SK-N-SH (cell line): Measurements from ENCODE around the gene BIRC3. TPM values are rescaled to one million over a fixed set of nuclear protein-coding genes. Genes with fewer than 3 reads are reported as not detected.

Source experiments
- CTCF ChIA-PET: fragments of 300-600, 350-600 bp; formaldehyde crosslinking; extraction: SDS; loops from one replicate; lab custom pipeline; 2021; lab: Yijun Ruan, JAX
- POLR2A ChIA-PET: fragments of 350-600 bp; sonication (Branson Sonifier 250); formaldehyde crosslinking; extraction: SDS; loops from one replicate; lab custom pipeline; 2020; ENCODE audit warnings: antibody characterized with exemption, inconsistent platforms; lab: Yijun Ruan, JAX
- DNase-seq: peaks from one replicate; pipeline ENCODE4 v3.0.0; 2012
- H2AFZ ChIP-seq: fragments of 200-600 bp; sonication (generic); 2 replicates; pipeline ENCODE4 v1.8.1; 2016; ENCODE audit warnings: antibody characterized with exemption, mild to moderate bottlenecking, low read depth
- H3F3A ChIP-seq: fragments of 200-600 bp; sonication (generic); replicated peaks from 2 replicates; pipeline ENCODE3; 2016; ENCODE audit warnings: antibody characterized with exemption, mild to moderate bottlenecking; ENCODE audit not compliant: insufficient read depth
- H3K27ac ChIP-seq, 2 experiments: fragments of 200-500 bp in 1 of 2; fragments of 200-600 bp in 1 of 2; sonication (Bioruptor generic) in 1 of 2; sonication (generic), shearing (Covaris generic) in 1 of 2; 2 replicates each; pipeline versions ENCODE4 v1.5.1 to v1.6.1; 2014 to 2016; ENCODE audit warnings: low read depth in 2 of 2, inconsistent platforms in 1 of 2, low read length in 1 of 2, mild to moderate bottlenecking in 1 of 2, mixed read lengths in 1 of 2
- H3K27me3 ChIP-seq: fragments of 200-600 bp; sonication (generic), shearing (Covaris generic); 2 replicates; pipeline ENCODE4 v1.6.1; 2016; ENCODE audit warnings: mixed run types; ENCODE audit not compliant: insufficient read depth
- H3K36me3 ChIP-seq, 2 experiments: fragments of 200-500 bp in 1 of 2; fragments of 200-600 bp in 1 of 2; sonication (Bioruptor generic) in 1 of 2; sonication (generic) in 1 of 2; replicated peaks in 1 of 2; 2 replicates each; pipeline versions ENCODE3 to v1.5.1; 2014 to 2016; ENCODE audit warnings: low read length in 1 of 2, mild to moderate bottlenecking in 1 of 2; ENCODE audit not compliant: insufficient read depth in 2 of 2, control insufficient read depth in 1 of 2
- H3K4me1 ChIP-seq, 2 experiments: fragments of 200-500 bp in 1 of 2; fragments of 200-600 bp in 1 of 2; sonication (Bioruptor generic) in 1 of 2; sonication (generic), shearing (Covaris generic) in 1 of 2; 2 replicates each; pipeline versions ENCODE4 v1.5.1 to v1.6.1; 2014 to 2016; ENCODE audit warnings: low read depth in 1 of 2, low read length in 1 of 2, mixed run types in 1 of 2; ENCODE audit not compliant: insufficient read depth in 2 of 2, control insufficient read depth in 1 of 2
- H3K4me2 ChIP-seq: fragments of 200-600 bp; sonication (generic), shearing (Covaris generic); 2 replicates; pipeline ENCODE4 v1.6.1; 2017; ENCODE audit warnings: mixed run types
- H3K4me3 ChIP-seq, 2 experiments: fragments of 200-500 bp in 1 of 2; fragments of 200-600 bp in 1 of 2; sonication (Bioruptor generic) in 1 of 2; sonication (generic), shearing (Covaris generic) in 1 of 2; 2 replicates each; pipeline versions ENCODE4 v1.5.1 to v1.8.1; 2014 to 2016; ENCODE audit warnings: low read depth in 2 of 2, inconsistent platforms in 1 of 2, low read length in 1 of 2, mild to moderate bottlenecking in 1 of 2, mixed read lengths in 1 of 2, moderate library complexity in 1 of 2
- H3K79me2 ChIP-seq: fragments of 200-600 bp; sonication (generic); 2 replicates; pipeline ENCODE4 v1.8.1; 2017; ENCODE audit warnings: mild to moderate bottlenecking; ENCODE audit not compliant: insufficient read depth
- H3K9ac ChIP-seq: fragments of 200-600 bp; sonication (generic); 2 replicates; pipeline ENCODE4 v1.6.1; 2017; ENCODE audit warnings: mixed run types
- H3K9me2 ChIP-seq: fragments of 200-600 bp; sonication (generic); 2 replicates; pipeline ENCODE4 v1.6.1; 2017; ENCODE audit warnings: mixed run types
- H3K9me3 ChIP-seq: fragments of 200-600 bp; sonication (generic); 2 replicates; pipeline ENCODE4 v1.6.1; 2017; ENCODE audit warnings: mixed run types, mild to moderate bottlenecking, moderate library complexity
- H4K20me1 ChIP-seq: fragments of 200-600 bp; sonication (generic); 2 replicates; pipeline ENCODE4 v1.6.1; 2017; ENCODE audit warnings: mild to moderate bottlenecking, mixed run types; ENCODE audit not compliant: insufficient read depth
- EP300 ChIP-seq, 2 experiments: IDR thresholded peaks; 2 replicates each; pipeline versions ENCODE4 v1.4.0 to v1.6.1; 2012; ENCODE audit warnings: borderline replicate concordance in 1 of 2, low read depth in 1 of 2, low read length in 1 of 2
- FOXJ3 ChIP-seq: sonication (generic); formaldehyde crosslinking; IDR thresholded peaks from 2 replicates; pipeline ENCODE4 v1.5.1; 2020; ENCODE audit warnings: mild to moderate bottlenecking, missing genetic modification reagents
- GATA2 ChIP-seq: sonication (generic); formaldehyde crosslinking; IDR thresholded peaks from 2 replicates; pipeline ENCODE4 v1.5.0; 2020; ENCODE audit warnings: mild to moderate bottlenecking, missing genetic modification reagents
- JUND ChIP-seq: IDR thresholded peaks from 2 replicates; pipeline ENCODE4 v1.4.0; 2012
- PBX3 ChIP-seq: IDR thresholded peaks from 2 replicates; pipeline ENCODE4; 2012
- POLR2AphosphoS5 ChIP-seq: IDR thresholded peaks from 2 replicates; pipeline ENCODE4 v1.6.1; 2012; ENCODE audit warnings: low read depth, low read length
- RAD21 ChIP-seq: IDR thresholded peaks from 2 replicates; pipeline ENCODE4 v1.6.1; 2012; ENCODE audit warnings: mild to moderate bottlenecking, low read length
- REST ChIP-seq: IDR thresholded peaks from 2 replicates; pipeline ENCODE4 v1.6.1; 2012; ENCODE audit warnings: mild to moderate bottlenecking, low read depth, low read length, moderate library complexity
- RFX5 ChIP-seq: IDR thresholded peaks from 2 replicates; pipeline ENCODE4 v1.6.1; 2012; ENCODE audit warnings: mild to moderate bottlenecking, improper control_type of control experiment, low read length
- RXRA ChIP-seq: IDR thresholded peaks from 2 replicates; pipeline ENCODE4 v1.4.0; 2012; ENCODE audit warnings: low read depth, mild to moderate bottlenecking, borderline replicate concordance
- TCF12 ChIP-seq: IDR thresholded peaks from 2 replicates; pipeline ENCODE4 v1.4.0; 2012
- TEAD4 ChIP-seq: IDR thresholded peaks from 2 replicates; pipeline ENCODE4 v1.4.0; 2012; ENCODE audit warnings: mild to moderate bottlenecking, borderline replicate concordance; ENCODE audit not compliant: insufficient read depth
- USF1 ChIP-seq: IDR thresholded peaks from 2 replicates; pipeline ENCODE4 v1.4.0; 2012; ENCODE audit warnings: low read depth, borderline replicate concordance
- YY1 ChIP-seq: IDR thresholded peaks from 2 replicates; pipeline ENCODE4 v1.4.0; 2012; ENCODE audit warnings: low read depth, mild to moderate bottlenecking
- WGBS: methylation state at CpG from one replicate; pipeline ENCODE4 v1.1.6; 2017; ENCODE audit warnings: low lambda C conversion rate; 5-methylcytosine and 5-hydroxymethylcytosine counted together
- polyA plus RNA-seq, 3 experiments: library from polyadenylated mRNA; depleted of rRNA; stranded (reverse); fragments of >200 nt; gene quantifications; 2 replicates each; pipeline ENCODE4 v1.2.3, GENCODE V29; 2012
- TF ChIP-seq, protein P1 (sequence below): IDR thresholded peaks from 2 replicates; pipeline ENCODE4 v1.4.0; 2012; ENCODE audit warnings: low read depth, borderline replicate concordance

The BIRC3 gene
- polyA plus RNA-seq, 1 of the 3 experiments (the other 2 are of a cell fraction) = 0.46 TPM

- Histone ChIP-seq H3K4me3 (no peak overlapping the region), H3K36me3 (no peaks in the 10 kb centered on the region), H3K4me2 (no peak overlapping the region), H3K27ac (0 out of 4 replicates have a peak overlapping the region, but pooled peaks of 1 of the 2 experiments have one; percentile 17), H3K9ac (no peak overlapping the region), H3K27me3 (no peaks in the 10 kb centered on the region), H3K9me2 (no peaks in the 10 kb centered on the region), H3K9me3 (no peaks in the 10 kb centered on the region), H3K4me1 (peaks cover 10 to 16% of the 10 kb centered on the region in 2 experiments; a peak in 3 of 4 replicates), H4K20me1 (no peaks in the 10 kb centered on the region), H2AFZ (no peak overlapping the region), H3F3A (no peaks in the 10 kb centered on the region), H3K79me2 (no peaks in the 10 kb centered on the region)
- WGBS = 31% methylated on average over 9 of the region's 9 CpGs
- CTCF ChIA-PET = interaction anchor here (1.0 to 4.2 kb wide), 9 partner anchors 8 to 35 kb away, joined by 4 to 21 read pairs (median 6); no protein-coding TSS in a partner anchor
- POLR2A ChIA-PET = no interaction called here
- TF ChIP-seq POLR2AphosphoS5 = no peak
- TF ChIP-seq YY1 = no peak
- peak; percentile 66 for TF ChIP-seq GATA2 (CRISPR knock-in tag)
- no peak for TF ChIP-seq FOXJ3
- peak; percentile 82 for TF ChIP-seq REST
- DNase-seq = no peak
Measured at GRCh38 chr11:102306817-102307726, 10.2 kb upstream of the BIRC3 start.

- Histone ChIP-seq H3K4me2 (no peak overlapping the region), H3K4me3 (no peak overlapping the region), H3K36me3 (no peaks in the 10 kb centered on the region), H3K9me2 (no peaks in the 10 kb centered on the region), H4K20me1 (no peaks in the 10 kb centered on the region), H3K9ac (no peak overlapping the region), H3K4me1 (peaks cover 10 to 16% of the 10 kb centered on the region in 2 experiments; a peak in 3 of 4 replicates), H3K9me3 (no peaks in the 10 kb centered on the region), H2AFZ (no peak overlapping the region), H3K27me3 (no peaks in the 10 kb centered on the region), H3K27ac (no peak overlapping the region), H3F3A (no peaks in the 10 kb centered on the region), H3K79me2 (no peaks in the 10 kb centered on the region)
- CTCF ChIA-PET = interaction anchor here (1.0 to 4.2 kb wide), 6 partner anchors 8 to 34 kb away, joined by 4 to 21 read pairs (median 10); no protein-coding TSS in a partner anchor
- POLR2A ChIA-PET = no interaction called here
- no peak for DNase-seq
- TF ChIP-seq RAD21 = no peak
- no peak for TF ChIP-seq EP300 (IDR thresholded peaks at IDR 0.05; ENCODE audit: borderline replicate concordance in 1 of 2, low read depth in 1 of 2, low read length in 1 of 2)
- TF ChIP-seq JUND = no peak
- TF ChIP-seq RFX5 = no peak
- TF ChIP-seq, protein P1, sequence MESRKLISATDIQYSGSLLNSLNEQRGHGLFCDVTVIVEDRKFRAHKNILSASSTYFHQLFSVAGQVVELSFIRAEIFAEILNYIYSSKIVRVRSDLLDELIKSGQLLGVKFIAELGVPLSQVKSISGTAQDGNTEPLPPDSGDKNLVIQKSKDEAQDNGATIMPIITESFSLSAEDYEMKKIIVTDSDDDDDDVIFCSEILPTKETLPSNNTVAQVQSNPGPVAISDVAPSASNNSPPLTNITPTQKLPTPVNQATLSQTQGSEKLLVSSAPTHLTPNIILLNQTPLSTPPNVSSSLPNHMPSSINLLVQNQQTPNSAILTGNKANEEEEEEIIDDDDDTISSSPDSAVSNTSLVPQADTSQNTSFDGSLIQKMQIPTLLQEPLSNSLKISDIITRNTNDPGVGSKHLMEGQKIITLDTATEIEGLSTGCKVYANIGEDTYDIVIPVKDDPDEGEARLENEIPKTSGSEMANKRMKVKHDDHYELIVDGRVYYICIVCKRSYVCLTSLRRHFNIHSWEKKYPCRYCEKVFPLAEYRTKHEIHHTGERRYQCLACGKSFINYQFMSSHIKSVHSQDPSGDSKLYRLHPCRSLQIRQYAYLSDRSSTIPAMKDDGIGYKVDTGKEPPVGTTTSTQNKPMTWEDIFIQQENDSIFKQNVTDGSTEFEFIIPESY = no peak
- no peak for TF ChIP-seq PBX3
- no peak for TF ChIP-seq RXRA
- TF ChIP-seq TCF12 = no peak
- TF ChIP-seq TEAD4 = no peak
- TF ChIP-seq REST = no peak
- no peak for TF ChIP-seq USF1
Measured at GRCh38 chr11:102307727-102308038, 9.6 kb upstream of the BIRC3 start.
